HCT116 (cell line): ENCODE results near the gene CTXN2. TPM values are rescaled to one million over a fixed set of nuclear protein-coding genes. Genes with fewer than 3 reads are reported as not detected.

Experiments used
- ATAC-seq: fragments of 200-7000 bp; cut with Tn5 transposase; 2 replicates; pipeline ENCODE4 v1.9.1; 2020; ENCODE audit warnings: mild to moderate bottlenecking, moderate library complexity
- BruUV-seq: library from RNA; stranded (reverse); fragments of 400-500 nt; replicated peaks from 2 replicates; lab custom pipeline; 2021; lab: Mats Ljungman, UMichigan
- CTCF ChIA-PET: fragments of 300-600 bp; sonication (Branson Sonifier 250); formaldehyde crosslinking; loops from one replicate; lab custom pipeline; 2021; ENCODE audit warnings: antibody characterized with exemption; lab: Charles Lee
- POLR2A ChIA-PET: fragments of 300-600, 350-600 bp; sonication (Branson Sonifier 250); formaldehyde crosslinking; loops from one replicate; lab custom pipeline; 2021; ENCODE audit warnings: antibody characterized with exemption; lab: Charles Lee
- RAD21 ChIA-PET, 2 experiments: fragments of 300-600 bp; sonication (Branson Sonifier 250); formaldehyde crosslinking; loops; one replicate each; lab custom pipeline; 2023; ENCODE audit warnings: low total read pairs in 2 of 2; ENCODE audit not compliant: uncharacterized antibody in 2 of 2, unreplicated experiment in 2 of 2, low non-redundant PET in 1 of 2; lab: Charles Lee
- DNase-seq: peaks from one replicate; pipeline ENCODE4 v3.0.0-alpha.2; 2010; ENCODE audit warnings: low read depth, low spot score
- H2AFZ ChIP-seq: fragments of 200-600 bp; shearing (Covaris generic), sonication (generic); 2 replicates; pipeline ENCODE4 v1.6.1; 2017; ENCODE audit warnings: low read depth, mixed run types, mixed read lengths, antibody characterized with exemption, low read length; ENCODE audit not compliant: poor library complexity, severe bottlenecking
- H3K27ac ChIP-seq: 2 replicates; pipeline ENCODE4 v1.5.1; 2012; ENCODE audit warnings: low read depth, low read length
- H3K27me3 ChIP-seq: fragments of 200-600 bp; sonication (generic); 2 replicates; pipeline ENCODE4 v1.6.1; 2016; ENCODE audit warnings: mixed run types, low read length, mixed read lengths; ENCODE audit not compliant: insufficient read depth
- H3K36me3 ChIP-seq, 2 experiments: fragments of 200-500 bp in 1 of 2; fragments of 200-600 bp in 1 of 2; sonication (Bioruptor generic) in 1 of 2; sonication (generic) in 1 of 2; 2 replicates each; pipeline versions ENCODE4 v1.5.1 to v1.6.1; 2014 to 2016; ENCODE audit warnings: low read length in 2 of 2, inconsistent platforms in 1 of 2, mixed read lengths in 1 of 2, mixed run types in 1 of 2; ENCODE audit not compliant: insufficient read depth in 2 of 2, control insufficient read depth in 1 of 2
- H3K4me1 ChIP-seq, 2 experiments: fragments of 200-600 bp in 1 of 2; sonication (generic) in 1 of 2; 2 replicates each; pipeline versions ENCODE4 v1.5.1 to v1.6.1; 2012 to 2017; ENCODE audit warnings: low read length in 2 of 2, inconsistent platforms in 1 of 2, mild to moderate bottlenecking in 1 of 2, mixed read lengths in 1 of 2, mixed run types in 1 of 2, moderate library complexity in 1 of 2; ENCODE audit not compliant: insufficient read depth in 2 of 2, control insufficient read depth in 1 of 2
- H3K4me2 ChIP-seq: fragments of 200-600 bp; sonication (generic); 2 replicates; pipeline ENCODE4 v1.6.1; 2017; ENCODE audit warnings: mixed run types, low read length, mixed read lengths
- H3K4me3 ChIP-seq, 2 experiments: fragments of 200-600 bp in 1 of 2; sonication (generic) in 1 of 2; replicated peaks in 1 of 2; 2 replicates each; pipeline ENCODE4 v1.5.1; 2011 to 2016; ENCODE audit warnings: low read length in 2 of 2, control low read depth in 1 of 2, low read depth in 1 of 2, mild to moderate bottlenecking in 1 of 2, mixed read lengths in 1 of 2, mixed run types in 1 of 2
- H3K79me2 ChIP-seq: fragments of 200-600 bp; sonication (generic); 2 replicates; pipeline ENCODE4 v1.6.1; 2017; ENCODE audit warnings: mild to moderate bottlenecking, mixed run types, low read length, moderate library complexity, mixed read lengths; ENCODE audit not compliant: insufficient read depth
- H3K9ac ChIP-seq: fragments of 200-600 bp; sonication (generic); 2 replicates; pipeline ENCODE4 v1.6.1; 2016; ENCODE audit warnings: low read length, mixed read lengths
- H3K9me2 ChIP-seq: fragments of 200-600 bp; sonication (generic), shearing (Covaris generic); 2 replicates; pipeline ENCODE4 v1.6.1; 2017; ENCODE audit warnings: mixed run types, mild to moderate bottlenecking, moderate library complexity; ENCODE audit not compliant: insufficient read depth
- H3K9me3 ChIP-seq, 2 experiments: fragments of 200-500 bp in 1 of 2; fragments of 200-600 bp in 1 of 2; sonication (Bioruptor generic) in 1 of 2; sonication (generic) in 1 of 2; 2 replicates each; pipeline ENCODE4 v1.6.1; 2014 to 2017; ENCODE audit warnings: low read length in 2 of 2, mixed read lengths in 2 of 2, inconsistent platforms in 1 of 2, low read depth in 1 of 2, mild to moderate bottlenecking in 1 of 2, mixed run types in 1 of 2, moderate library complexity in 1 of 2; ENCODE audit not compliant: control insufficient read depth in 1 of 2, insufficient read depth in 1 of 2
- H4K20me1 ChIP-seq: fragments of 200-600 bp; sonication (generic), shearing (Covaris generic); 2 replicates; pipeline ENCODE4 v1.6.1; 2017; ENCODE audit warnings: mixed run types, mild to moderate bottlenecking, moderate library complexity; ENCODE audit not compliant: insufficient read depth
- ATF3 ChIP-seq: IDR thresholded peaks from 2 replicates; pipeline ENCODE4 v1.6.1; 2012
- CBX3 ChIP-seq: IDR thresholded peaks from 2 replicates; pipeline ENCODE4 v1.6.1; 2012; ENCODE audit warnings: low read depth
- CEBPB ChIP-seq: IDR thresholded peaks from 2 replicates; pipeline ENCODE4 v1.6.1; 2012; ENCODE audit warnings: low read depth
- EZH2 ChIP-seq: fragments of 200-600 bp; sonication (generic); IDR thresholded peaks from 2 replicates; pipeline ENCODE4 v1.6.1; 2017; ENCODE audit warnings: antibody characterized with exemption, mixed run types
- FOSL1 ChIP-seq: IDR thresholded peaks from 2 replicates; pipeline ENCODE4 v1.6.1; 2012; ENCODE audit warnings: low read depth
- JUND ChIP-seq: IDR thresholded peaks from 2 replicates; pipeline ENCODE4 v1.6.1; 2012
- MAX ChIP-seq: IDR thresholded peaks from 2 replicates; pipeline ENCODE4 v1.6.1; 2012
- POLR2AphosphoS5 ChIP-seq: IDR thresholded peaks from 2 replicates; pipeline ENCODE4 v1.6.1; 2011; ENCODE audit warnings: mild to moderate bottlenecking, low read depth, low read length, moderate library complexity
- RAD21 ChIP-seq: IDR thresholded peaks from 2 replicates; pipeline ENCODE4 v1.6.1; 2012; ENCODE audit warnings: low read depth, mild to moderate bottlenecking
- REST ChIP-seq: IDR thresholded peaks from 2 replicates; pipeline ENCODE4 v1.6.1; 2012; ENCODE audit warnings: low read depth
- SRF ChIP-seq: IDR thresholded peaks from 2 replicates; pipeline ENCODE4 v1.6.1; 2012; ENCODE audit warnings: low read depth
- TCF7L2 ChIP-seq: IDR thresholded peaks from 2 replicates; pipeline ENCODE4 v1.7.0; 2011; ENCODE audit warnings: borderline replicate concordance, inconsistent platforms; ENCODE audit not compliant: insufficient read depth, insufficient read length; ENCODE audit errors: extremely low read depth
- YY1 ChIP-seq: IDR thresholded peaks from 2 replicates; pipeline ENCODE4 v1.6.1; 2011; ENCODE audit warnings: low read length, low read depth, moderate library complexity, mild to moderate bottlenecking; ENCODE audit not compliant: insufficient replicate concordance; ENCODE audit errors: extremely low read depth
- ZBTB33 ChIP-seq: IDR thresholded peaks from 2 replicates; pipeline ENCODE4 v1.6.1; 2011; ENCODE audit warnings: mild to moderate bottlenecking, low read length, moderate library complexity; ENCODE audit not compliant: insufficient replicate concordance; ENCODE audit errors: extremely low read depth
- ZNF274 ChIP-seq: fragments of 200-500 bp; sonication (Bioruptor generic); IDR thresholded peaks from 2 replicates; pipeline ENCODE4 v1.6.1; 2014; ENCODE audit warnings: mild to moderate bottlenecking, low read depth, low read length, inconsistent platforms
- intact Hi-C: fragments of 100-400 bp; cut with micrococcal nuclease; formaldehyde crosslinking; loops from 2 replicates; pipeline ENCODE4 v1.10.0; 2022
- total RNA-seq: library from RNA; stranded (reverse); gene quantifications from one replicate; pipeline ENCODE4 v1.2.1, GENCODE V29; 2021; ENCODE audit not compliant: unreplicated experiment

Gene CTXN2
- total RNA-seq, 1 experiment from 2014 or later: not detected

GRCh38 chr15:48153526-48153925 lies 37.9 kb upstream of the CTXN2 start:
- ATAC-seq: no peak
- BruUV-seq: no TSS peak
- H3K4me2 ChIP-seq: no peak overlapping the region
- H2AFZ ChIP-seq: no peak overlapping the region
- intact Hi-C loops: no loop called here
- no peaks in the 10 kb centered on the region for H3K4me1 ChIP-seq
- no peak overlapping the region for H3K4me3 ChIP-seq
- H3K27me3 ChIP-seq: no peaks in the 10 kb centered on the region
- TF ChIP-seq SRF (no peak), FOSL1 (no peak), CBX3 (no peak)
- no peak overlapping the region for H3K9ac ChIP-seq
- no peaks in the 10 kb centered on the region for H4K20me1 ChIP-seq
- no peaks in the 10 kb centered on the region for H3K9me2 ChIP-seq
- no peaks in the 10 kb centered on the region for H3K79me2 ChIP-seq
- H3K9me3 ChIP-seq: no peaks in the 10 kb centered on the region
- RAD21 ChIA-PET: no interaction called here
- no peaks in the 10 kb centered on the region for H3K36me3 ChIP-seq
- no peak overlapping the region for H3K27ac ChIP-seq
- POLR2A ChIA-PET: no interaction called here
- CTCF ChIA-PET: no interaction called here
- no peak for DNase-seq

- Histone ChIP-seq H3K4me2 (no peak overlapping the region), H3K27me3 (no peaks in the 10 kb centered on the region; the same call in 1 of the 2 replicates), H3K79me2 (no peaks in the 10 kb centered on the region), H3K36me3 (no peaks in the 10 kb centered on the region), H3K4me3 (no peak overlapping the region), H3K9me2 (no peaks in the 10 kb centered on the region), H4K20me1 (no peaks in the 10 kb centered on the region), H3K27ac (no peak overlapping the region), H2AFZ (no peak overlapping the region), H3K9me3 (no peaks in the 10 kb centered on the region), H3K9ac (no peak overlapping the region), H3K4me1 (no peaks in the 10 kb centered on the region)
- intact Hi-C loops: no loop called here
- no TSS peak for BruUV-seq
- POLR2A ChIA-PET: no interaction called here
- CTCF ChIA-PET: no interaction called here
- ATAC-seq (no peak), DNase-seq (no peak)
- RAD21 ChIA-PET: no interaction called here
- TF ChIP-seq ZNF274 (no peak), JUND (no peak), ATF3 (no peak), REST (no peak), POLR2AphosphoS5 (no peak), FOSL1 (no peak), SRF (no peak), EZH2 (no peak), ZBTB33 (no peak), TCF7L2 (no peak), RAD21 (no peak), CEBPB (no peak), YY1 (no peak), MAX (no peak)
Observed at GRCh38 chr15:48168616-48169015, 22.8 kb upstream of the CTXN2 start.
